WTC11 (cell line): Measurements from ENCODE around the gene KRT7. TPM values are rescaled to one million over a fixed set of nuclear protein-coding genes. Genes with fewer than 3 reads are reported as not detected.

ENCODE experiments used
- ATAC-seq: fragments of 200-7000 bp; cut with Tn5 transposase; 2 replicates; pipeline ENCODE4 v1.10.0; 2021; ENCODE audit warnings: mild to moderate bottlenecking, moderate library complexity
- CTCF ChIA-PET: fragments of 300-600 bp; sonication (Branson Sonifier 250); formaldehyde crosslinking; loops from one replicate; lab custom pipeline; 2021; ENCODE audit warnings: antibody characterized with exemption; lab: Charles Lee
- POLR2A ChIA-PET: fragments of 350-600 bp; sonication (Branson Sonifier 250); formaldehyde crosslinking; loops from one replicate; lab custom pipeline; 2021; ENCODE audit warnings: antibody characterized with exemption; lab: Charles Lee
- DNase-seq: peaks from one replicate; pipeline ENCODE4 v3.0.0; 2021; ENCODE audit warnings: low spot score
- H3K27ac Mint-ChIP-seq: 2 replicates; pipeline ENCODE4 v1.8.0; 2021; ENCODE audit warnings: mixed read lengths
- H3K27me3 Mint-ChIP-seq: 2 replicates; pipeline ENCODE4 v1.8.0; 2021; ENCODE audit warnings: low read depth, mild to moderate bottlenecking, moderate library complexity, mixed read lengths
- H3K36me3 Mint-ChIP-seq: 2 replicates; pipeline ENCODE4 v1.8.0; 2021; ENCODE audit warnings: mixed read lengths
- H3K4me1 Mint-ChIP-seq: 2 replicates; pipeline ENCODE4 v1.8.0; 2022; ENCODE audit warnings: mixed read lengths
- H3K4me3 Mint-ChIP-seq: 2 replicates; pipeline ENCODE4 v1.8.0; 2021; ENCODE audit warnings: mild to moderate bottlenecking, moderate library complexity, mixed read lengths
- H3K9me3 Mint-ChIP-seq: 2 replicates; pipeline ENCODE4 v1.8.0; 2021; ENCODE audit warnings: mixed read lengths
- ATF3 ChIP-seq: sonication (generic); formaldehyde crosslinking; conservative IDR thresholded peaks from 2 replicates; pipeline ENCODE4 v1.8.1; 2022; ENCODE audit warnings: mild to moderate bottlenecking, missing genetic modification reagents
- CREB1 ChIP-seq: sonication (generic); formaldehyde crosslinking; IDR thresholded peaks from 2 replicates; pipeline ENCODE4 v1.8.0; 2023; ENCODE audit warnings: mild to moderate bottlenecking, missing genetic modification reagents
- EMX1 ChIP-seq: fragments of 250-450 bp; sonication (Bioruptor Pico); IDR thresholded peaks from 2 replicates; pipeline ENCODE4 v1.8.0; 2021; ENCODE audit warnings: mild to moderate bottlenecking
- FOXJ3 ChIP-seq: sonication (generic); formaldehyde crosslinking; IDR thresholded peaks from 2 replicates; pipeline ENCODE4 v1.9.0; 2021; ENCODE audit warnings: missing genetic modification reagents, mild to moderate bottlenecking, borderline replicate concordance
- FOXK1 ChIP-seq: sonication (generic); formaldehyde crosslinking; IDR thresholded peaks from 2 replicates; pipeline ENCODE4 v1.8.0; 2022; ENCODE audit warnings: mild to moderate bottlenecking, moderate library complexity, missing genetic modification reagents
- FOXP1 ChIP-seq: sonication (generic); formaldehyde crosslinking; IDR thresholded peaks from 2 replicates; pipeline ENCODE4 v1.8.0; 2022; ENCODE audit warnings: missing genetic modification reagents, mild to moderate bottlenecking, moderate library complexity, borderline replicate concordance
- GABPB1 ChIP-seq: sonication (generic); formaldehyde crosslinking; IDR thresholded peaks from 2 replicates; pipeline ENCODE4 v1.8.1; 2023; ENCODE audit warnings: mild to moderate bottlenecking, missing genetic modification reagents
- GRHL2 ChIP-seq: fragments of 250-450 bp; sonication (Bioruptor Pico); IDR thresholded peaks from 2 replicates; pipeline ENCODE4 v1.8.0; 2022; ENCODE audit warnings: mild to moderate bottlenecking, moderate library complexity; ENCODE audit not compliant: insufficient replicate concordance, severe bottlenecking
- JUN ChIP-seq: sonication (generic); formaldehyde crosslinking; IDR thresholded peaks from 2 replicates; pipeline ENCODE4 v1.8.0; 2023; ENCODE audit warnings: mild to moderate bottlenecking, missing genetic modification reagents
- MAX ChIP-seq: sonication (generic); formaldehyde crosslinking; IDR thresholded peaks from 2 replicates; pipeline ENCODE4 v1.8.0; 2022; ENCODE audit warnings: mild to moderate bottlenecking, missing genetic modification reagents
- NFYB ChIP-seq: sonication (generic); formaldehyde crosslinking; conservative IDR thresholded peaks from 2 replicates; pipeline ENCODE4 v1.8.0; 2022; ENCODE audit warnings: low read depth, missing genetic modification reagents
- RORB ChIP-seq: fragments of 250-450 bp; sonication (Bioruptor Pico); IDR thresholded peaks from 2 replicates; pipeline ENCODE4 v1.9.0; 2021; ENCODE audit warnings: mild to moderate bottlenecking
- SP1 ChIP-seq: sonication (generic); formaldehyde crosslinking; conservative IDR thresholded peaks from 2 replicates; pipeline ENCODE4 v1.8.1; 2022; ENCODE audit warnings: missing genetic modification reagents
- TEAD1 ChIP-seq: sonication (generic); formaldehyde crosslinking; IDR thresholded peaks from 2 replicates; pipeline ENCODE4 v1.8.0; 2022; ENCODE audit warnings: mild to moderate bottlenecking, missing genetic modification reagents
- ZNF138 ChIP-seq: sonication (generic); formaldehyde crosslinking; conservative IDR thresholded peaks from 2 replicates; pipeline ENCODE4 v1.8.1; 2022; ENCODE audit warnings: mild to moderate bottlenecking, moderate library complexity, missing genetic modification reagents
- ZNF416 ChIP-seq: fragments of 250-450 bp; sonication (Bioruptor Pico); IDR thresholded peaks from 2 replicates; pipeline ENCODE4 v1.9.0; 2021; ENCODE audit warnings: mild to moderate bottlenecking, inconsistent platforms
- ZNF512 ChIP-seq: sonication (generic); formaldehyde crosslinking; IDR thresholded peaks from 2 replicates; pipeline ENCODE4 v1.8.1; 2022; ENCODE audit warnings: missing genetic modification reagents, borderline replicate concordance
- ZNF671 ChIP-seq: fragments of 250-450 bp; sonication (Bioruptor Pico); IDR thresholded peaks from 2 replicates; pipeline ENCODE4 v1.8.0; 2021; ENCODE audit warnings: mild to moderate bottlenecking
- total RNA-seq: library from RNA; stranded (reverse); gene quantifications from 3 replicates; pipeline ENCODE4 v1.2.3, GENCODE V29; 2021
- TF ChIP-seq, protein P1 (sequence below): sonication (generic); formaldehyde crosslinking; IDR thresholded peaks from 2 replicates; pipeline ENCODE4 v1.8.0; 2023; ENCODE audit warnings: mild to moderate bottlenecking, missing genetic modification reagents
- TF ChIP-seq, protein P2 (sequence below): sonication (generic); formaldehyde crosslinking; IDR thresholded peaks from 2 replicates; pipeline ENCODE4 v1.8.0; 2023; ENCODE audit warnings: missing genetic modification reagents, mild to moderate bottlenecking, borderline replicate concordance

The KRT7 gene
- total RNA-seq, 1 experiment from 2014 or later: 10.6 TPM

DNA sequence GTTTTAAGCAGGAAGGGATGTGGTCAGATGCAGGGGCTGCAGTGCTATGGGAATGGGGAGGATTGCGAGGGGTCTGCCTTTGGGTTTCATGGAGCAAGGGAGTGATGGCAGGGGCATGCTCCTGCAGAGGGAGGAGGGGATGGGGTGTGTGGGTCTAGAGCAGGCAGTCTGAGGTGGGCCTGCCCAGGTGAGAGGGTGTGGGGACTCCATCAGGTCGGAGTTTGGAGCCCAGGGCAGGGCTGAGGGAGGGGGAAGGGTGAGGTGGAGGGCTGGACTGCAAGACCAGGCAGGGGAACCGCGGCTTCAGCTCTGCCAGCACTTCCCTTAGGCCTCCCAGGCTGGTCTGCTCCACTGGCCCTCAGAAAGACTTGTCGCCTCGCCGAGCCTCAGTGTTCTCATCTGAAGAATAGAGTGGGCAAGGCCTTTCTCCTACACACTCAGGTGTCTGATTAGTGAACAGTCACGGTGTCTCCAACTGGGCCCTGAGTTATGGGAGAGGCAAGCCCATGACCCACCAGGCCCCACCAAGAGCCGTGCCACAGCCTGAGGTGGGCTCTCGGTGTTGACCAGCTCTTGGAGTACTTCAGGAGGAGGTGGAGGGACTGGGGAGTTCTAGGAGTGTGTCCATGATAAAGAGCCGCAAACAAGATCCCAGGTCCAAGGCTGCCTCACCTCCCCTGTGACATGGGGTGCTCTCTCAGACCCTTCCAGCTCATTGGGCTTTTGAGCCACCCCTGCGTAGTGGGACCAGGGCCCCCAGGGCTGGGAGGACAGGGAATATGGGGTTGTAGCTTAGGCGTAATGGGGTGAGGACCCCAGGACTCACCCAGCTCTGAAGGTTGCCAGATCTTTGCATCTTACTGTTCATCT, 21.1 kb upstream of the KRT7 start:
- H3K9me3 Mint-ChIP-seq: no peaks in the 10 kb centered on the region
- POLR2A ChIA-PET: interaction anchor here (1.1 kb wide), 1 partner anchor 33 kb away, joined by 3 read pairs; no protein-coding TSS in a partner anchor
- CTCF ChIA-PET: interaction anchor here (0.9 to 7.8 kb wide), 11 partner anchors 10 to 161 kb away, joined by 3 to 60 read pairs (median 22); no protein-coding TSS in a partner anchor

DNA sequence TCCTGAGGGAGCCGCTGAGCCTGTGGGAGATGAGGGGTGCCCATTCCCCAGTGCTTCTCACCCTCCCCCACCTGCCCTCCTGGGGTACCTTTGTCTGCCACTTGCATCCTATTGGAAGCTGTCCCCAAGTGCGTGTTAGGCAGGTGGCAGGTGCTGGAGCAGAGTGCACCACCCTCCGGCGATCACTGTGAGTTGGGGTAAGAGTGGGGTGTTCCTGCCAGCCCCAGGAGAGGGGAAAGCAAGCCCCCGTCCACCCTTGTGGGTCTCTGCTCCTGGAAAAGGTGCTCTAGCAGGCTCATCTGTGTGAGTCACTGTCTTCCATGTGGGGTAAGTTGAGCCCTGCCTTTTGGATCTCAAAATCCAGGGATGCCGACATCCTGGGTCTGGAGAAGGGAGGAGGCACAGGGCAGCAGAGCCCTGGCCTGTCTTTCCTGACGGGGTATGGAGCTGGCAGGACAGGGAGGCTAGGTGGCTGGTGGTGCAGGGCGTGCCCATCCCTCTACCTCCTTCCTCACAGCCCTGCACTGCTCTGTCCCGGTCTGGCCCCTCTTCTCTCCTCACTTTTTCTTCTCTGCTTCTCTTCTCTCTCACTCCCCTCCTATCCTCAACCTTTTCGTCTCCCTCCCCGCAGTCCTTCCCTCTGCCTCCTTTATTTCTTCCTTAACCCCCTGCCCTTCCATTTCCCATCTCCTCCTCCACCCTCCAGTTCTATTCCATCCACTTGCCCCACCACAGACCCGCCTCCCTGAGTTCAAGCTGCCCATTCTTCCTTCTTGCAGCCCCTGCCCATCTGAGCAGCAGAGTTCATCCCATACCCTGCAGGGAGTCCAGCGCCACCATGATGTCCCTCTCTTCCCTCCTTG, 20.1 kb upstream of the KRT7 start:
- ATAC-seq: no peak
- H3K4me3 Mint-ChIP-seq: no peak overlapping the region
- H3K27ac Mint-ChIP-seq: no peak overlapping the region
- CTCF ChIA-PET: interaction anchor here (0.7 to 7.8 kb wide), 41 partner anchors 9 to 490 kb away, joined by 3 to 60 read pairs (median 6); partner anchors contain the start of genes KRT77 and KRT80
- POLR2A ChIA-PET: interaction anchor here (1.1 kb wide), 1 partner anchor 32 kb away, joined by 3 read pairs; no protein-coding TSS in a partner anchor
- no peaks in the 10 kb centered on the region for H3K36me3 Mint-ChIP-seq
- DNase-seq: peak; percentile 9
- H3K4me1 Mint-ChIP-seq: peaks cover 12% of the 10 kb centered on the region
- H3K27me3 Mint-ChIP-seq: no peaks in the 10 kb centered on the region
- no peaks in the 10 kb centered on the region for H3K9me3 Mint-ChIP-seq
- TF ChIP-seq SP1 (CRISPR knock-in tag) (no peak), GRHL2 (CRISPR knock-in tag) (no peak), FOXK1 (CRISPR knock-in tag) (no peak), RORB (no peak), EMX1 (CRISPR knock-in tag) (no peak), ZNF512 (CRISPR knock-in tag) (0 out of 2 replicates have a peak, but pooled peaks have one; percentile 48), ZNF138 (CRISPR knock-in tag) (no peak), FOXP1 (0 out of 2 replicates have a peak, but pooled peaks have one; percentile 58), ATF3 (CRISPR knock-in tag) (no peak)

More for the DNA sequence above, 21.1 kb upstream of the KRT7 start:
- Mint-ChIP-seq H3K27ac (no peak overlapping the region), H3K4me1 (peaks cover 11% of the 10 kb centered on the region), H3K36me3 (no peaks in the 10 kb centered on the region), H3K4me3 (no peak overlapping the region), H3K27me3 (no peaks in the 10 kb centered on the region)
- TF ChIP-seq NFYB (CRISPR knock-in tag): no peak
- TF ChIP-seq EMX1 (CRISPR knock-in tag): no peak
- TF ChIP-seq, protein P1, sequence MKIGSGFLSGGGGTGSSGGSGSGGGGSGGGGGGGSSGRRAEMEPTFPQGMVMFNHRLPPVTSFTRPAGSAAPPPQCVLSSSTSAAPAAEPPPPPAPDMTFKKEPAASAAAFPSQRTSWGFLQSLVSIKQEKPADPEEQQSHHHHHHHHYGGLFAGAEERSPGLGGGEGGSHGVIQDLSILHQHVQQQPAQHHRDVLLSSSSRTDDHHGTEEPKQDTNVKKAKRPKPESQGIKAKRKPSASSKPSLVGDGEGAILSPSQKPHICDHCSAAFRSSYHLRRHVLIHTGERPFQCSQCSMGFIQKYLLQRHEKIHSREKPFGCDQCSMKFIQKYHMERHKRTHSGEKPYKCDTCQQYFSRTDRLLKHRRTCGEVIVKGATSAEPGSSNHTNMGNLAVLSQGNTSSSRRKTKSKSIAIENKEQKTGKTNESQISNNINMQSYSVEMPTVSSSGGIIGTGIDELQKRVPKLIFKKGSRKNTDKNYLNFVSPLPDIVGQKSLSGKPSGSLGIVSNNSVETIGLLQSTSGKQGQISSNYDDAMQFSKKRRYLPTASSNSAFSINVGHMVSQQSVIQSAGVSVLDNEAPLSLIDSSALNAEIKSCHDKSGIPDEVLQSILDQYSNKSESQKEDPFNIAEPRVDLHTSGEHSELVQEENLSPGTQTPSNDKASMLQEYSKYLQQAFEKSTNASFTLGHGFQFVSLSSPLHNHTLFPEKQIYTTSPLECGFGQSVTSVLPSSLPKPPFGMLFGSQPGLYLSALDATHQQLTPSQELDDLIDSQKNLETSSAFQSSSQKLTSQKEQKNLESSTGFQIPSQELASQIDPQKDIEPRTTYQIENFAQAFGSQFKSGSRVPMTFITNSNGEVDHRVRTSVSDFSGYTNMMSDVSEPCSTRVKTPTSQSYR (CRISPR knock-in tag): no peak
- TF ChIP-seq JUN (CRISPR knock-in tag): no peak
- TF ChIP-seq FOXP1: no peak
- TF ChIP-seq MAX (CRISPR knock-in tag): no peak
- TF ChIP-seq FOXJ3: no peak
- no peak for TF ChIP-seq TEAD1 (CRISPR knock-in tag)
- no peak for TF ChIP-seq GABPB1 (CRISPR knock-in tag)
- no peak for TF ChIP-seq CREB1 (CRISPR knock-in tag)
- TF ChIP-seq, protein P2, sequence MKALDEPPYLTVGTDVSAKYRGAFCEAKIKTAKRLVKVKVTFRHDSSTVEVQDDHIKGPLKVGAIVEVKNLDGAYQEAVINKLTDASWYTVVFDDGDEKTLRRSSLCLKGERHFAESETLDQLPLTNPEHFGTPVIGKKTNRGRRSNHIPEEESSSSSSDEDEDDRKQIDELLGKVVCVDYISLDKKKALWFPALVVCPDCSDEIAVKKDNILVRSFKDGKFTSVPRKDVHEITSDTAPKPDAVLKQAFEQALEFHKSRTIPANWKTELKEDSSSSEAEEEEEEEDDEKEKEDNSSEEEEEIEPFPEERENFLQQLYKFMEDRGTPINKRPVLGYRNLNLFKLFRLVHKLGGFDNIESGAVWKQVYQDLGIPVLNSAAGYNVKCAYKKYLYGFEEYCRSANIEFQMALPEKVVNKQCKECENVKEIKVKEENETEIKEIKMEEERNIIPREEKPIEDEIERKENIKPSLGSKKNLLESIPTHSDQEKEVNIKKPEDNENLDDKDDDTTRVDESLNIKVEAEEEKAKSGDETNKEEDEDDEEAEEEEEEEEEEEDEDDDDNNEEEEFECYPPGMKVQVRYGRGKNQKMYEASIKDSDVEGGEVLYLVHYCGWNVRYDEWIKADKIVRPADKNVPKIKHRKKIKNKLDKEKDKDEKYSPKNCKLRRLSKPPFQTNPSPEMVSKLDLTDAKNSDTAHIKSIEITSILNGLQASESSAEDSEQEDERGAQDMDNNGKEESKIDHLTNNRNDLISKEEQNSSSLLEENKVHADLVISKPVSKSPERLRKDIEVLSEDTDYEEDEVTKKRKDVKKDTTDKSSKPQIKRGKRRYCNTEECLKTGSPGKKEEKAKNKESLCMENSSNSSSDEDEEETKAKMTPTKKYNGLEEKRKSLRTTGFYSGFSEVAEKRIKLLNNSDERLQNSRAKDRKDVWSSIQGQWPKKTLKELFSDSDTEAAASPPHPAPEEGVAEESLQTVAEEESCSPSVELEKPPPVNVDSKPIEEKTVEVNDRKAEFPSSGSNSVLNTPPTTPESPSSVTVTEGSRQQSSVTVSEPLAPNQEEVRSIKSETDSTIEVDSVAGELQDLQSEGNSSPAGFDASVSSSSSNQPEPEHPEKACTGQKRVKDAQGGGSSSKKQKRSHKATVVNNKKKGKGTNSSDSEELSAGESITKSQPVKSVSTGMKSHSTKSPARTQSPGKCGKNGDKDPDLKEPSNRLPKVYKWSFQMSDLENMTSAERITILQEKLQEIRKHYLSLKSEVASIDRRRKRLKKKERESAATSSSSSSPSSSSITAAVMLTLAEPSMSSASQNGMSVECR: no peak
- no peak for TF ChIP-seq RORB
- no peak for TF ChIP-seq ZNF416 (CRISPR knock-in tag)
- no peak for TF ChIP-seq ZNF671 (CRISPR knock-in tag)
- no peak for TF ChIP-seq ZNF138 (CRISPR knock-in tag)
- DNase-seq (peak; percentile 9), ATAC-seq (no peak)
